NCI-H748 (cell line): ENCODE results near the gene CKMT2.

Experiments
- DNase-seq: peaks from one replicate; lab custom pipeline; 2025; ENCODE audit not compliant: unreplicated experiment; lab: John Stamatoyannopoulos, UW

Gene CKMT2

GRCh38 chr5:81302596-81302995 lies 69.5 kb downstream of the CKMT2 start:
- no peak for DNase-seq

- DNase-seq: no peak
Observed at GRCh38 chr5:81303563-81303962, 70.4 kb downstream of the CKMT2 start.

GRCh38 chr5:81305785-81306184 lies 72.7 kb downstream of the CKMT2 start:
- no peak for DNase-seq

- no peak for DNase-seq
Observed at GRCh38 chr5:81308836-81309235, 75.7 kb downstream of the CKMT2 start.

GRCh38 chr5:81310402-81311063 lies 77.4 kb downstream of the CKMT2 start:
- no peak for DNase-seq

GRCh38 chr5:81313278-81313677 lies 80.2 kb downstream of the CKMT2 start:
- DNase-seq: no peak

GRCh38 chr5:81313686-81314085 lies 80.6 kb downstream of the CKMT2 start:
- no peak for DNase-seq

- no peak for DNase-seq
Observed at GRCh38 chr5:81314581-81314980, 81.5 kb downstream of the CKMT2 start.

- DNase-seq: no peak
Observed at GRCh38 chr5:81315336-81315735, 82.2 kb downstream of the CKMT2 start.

GRCh38 chr5:81315830-81316229 lies 82.7 kb downstream of the CKMT2 start:
- DNase-seq: no peak
